ENCODE results near the gene SSH3.

SSH3 gene

GRCh38 chr11:67290801-67291200 lies 12.5 kb upstream of the SSH3 start:
- no peak for DNase-seq (ENCODE audit: low read depth in 2 of 2)

GRCh38 chr11:67291481-67292381 lies 11.6 kb upstream of the SSH3 start:
- DNase-seq (ENCODE audit: low read depth in 2 of 2): no peak

DNA sequence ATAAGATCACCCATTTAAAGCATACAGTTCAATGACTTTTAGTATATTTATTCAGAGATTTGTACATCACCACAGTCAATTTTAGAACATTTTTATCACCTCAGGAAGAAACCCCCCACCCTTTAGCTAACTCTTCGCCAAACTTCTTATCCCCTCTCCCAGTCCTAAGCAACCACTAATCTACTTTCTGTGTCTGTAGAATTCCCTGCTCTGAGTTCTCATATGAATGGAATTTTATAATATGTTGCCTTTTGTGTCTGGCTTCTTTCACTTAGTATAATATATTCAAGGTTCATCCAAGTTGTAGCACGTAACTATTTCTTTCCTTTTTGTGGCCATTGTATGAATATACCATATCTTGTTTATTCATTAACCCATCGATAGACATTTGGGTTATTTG lies 10.7 kb upstream of the SSH3 start:
- no peak for DNase-seq (ENCODE audit: low read depth in 2 of 2)

DNA sequence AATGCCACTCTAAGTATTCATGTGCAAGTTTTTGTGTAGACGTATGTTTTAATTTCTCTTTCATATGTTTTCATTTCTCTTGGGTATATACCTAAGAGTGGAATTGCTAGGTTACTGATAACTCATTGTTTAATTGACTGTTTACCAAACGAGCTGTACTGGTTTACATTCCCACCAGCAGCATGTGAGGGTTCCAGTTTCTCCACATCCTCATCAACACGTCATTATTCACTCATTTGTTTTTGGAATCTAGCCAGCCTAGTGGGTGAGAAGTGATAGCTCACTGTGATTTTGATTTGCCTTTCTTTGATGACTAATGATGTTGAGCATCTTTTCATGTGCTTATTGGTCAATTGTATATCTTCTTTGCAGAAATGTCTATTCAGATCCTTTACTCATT lies 10.2 kb upstream of the SSH3 start:
- no peak for DNase-seq (ENCODE audit: low read depth in 2 of 2)

DNA sequence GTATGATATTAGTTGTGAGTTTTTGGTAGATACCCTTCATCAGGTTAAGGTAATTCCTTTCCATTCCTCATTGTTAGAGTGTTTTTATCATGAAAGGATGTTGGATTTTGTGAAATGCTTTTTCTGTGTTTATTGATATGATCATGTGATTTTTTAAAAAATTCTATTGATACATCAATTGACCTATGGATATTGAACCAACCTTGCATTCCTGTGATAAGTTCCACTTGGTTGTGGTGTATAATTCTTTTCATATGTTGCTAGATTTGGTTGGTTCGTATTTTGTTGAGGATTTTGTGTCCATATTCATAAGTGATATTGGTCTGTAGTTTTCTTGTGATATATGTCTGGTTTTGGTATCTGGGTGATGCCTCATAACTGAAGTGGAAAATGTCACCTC lies 7.5 kb upstream of the SSH3 start:
- DNase-seq (ENCODE audit: low read depth in 2 of 2): no peak

DNA sequence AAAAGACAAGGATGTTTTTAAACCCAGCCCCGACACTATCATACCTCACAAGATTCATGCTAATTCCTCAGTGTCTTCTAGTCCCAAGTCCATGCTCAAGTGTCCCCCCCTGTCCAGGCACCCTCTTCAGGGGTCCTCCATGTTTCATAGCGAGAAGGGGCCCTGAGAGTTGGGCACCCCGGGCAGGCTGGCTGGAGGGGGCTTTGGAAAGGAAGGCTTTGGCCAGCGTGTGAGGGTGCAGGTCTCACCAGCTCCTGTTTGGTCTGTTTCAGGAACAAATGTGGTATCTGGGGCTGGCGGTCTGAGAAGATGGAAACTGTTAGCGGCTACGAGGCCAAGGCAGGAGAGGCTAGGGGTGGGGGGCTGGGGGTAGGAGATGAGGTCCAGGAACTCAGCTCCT lies 4.5 kb upstream of the SSH3 start:
- no peak for DNase-seq (ENCODE audit: low read depth in 2 of 2)

- no peak for DNase-seq (ENCODE audit: low read depth in 2 of 2)
Observed at GRCh38 chr11:67299471-67300191, 3.7 kb upstream of the SSH3 start.

- DNase-seq (ENCODE audit: low read depth in 2 of 2): no peak
Observed at GRCh38 chr11:67300256-67300755, 3.0 kb upstream of the SSH3 start.

DNA sequence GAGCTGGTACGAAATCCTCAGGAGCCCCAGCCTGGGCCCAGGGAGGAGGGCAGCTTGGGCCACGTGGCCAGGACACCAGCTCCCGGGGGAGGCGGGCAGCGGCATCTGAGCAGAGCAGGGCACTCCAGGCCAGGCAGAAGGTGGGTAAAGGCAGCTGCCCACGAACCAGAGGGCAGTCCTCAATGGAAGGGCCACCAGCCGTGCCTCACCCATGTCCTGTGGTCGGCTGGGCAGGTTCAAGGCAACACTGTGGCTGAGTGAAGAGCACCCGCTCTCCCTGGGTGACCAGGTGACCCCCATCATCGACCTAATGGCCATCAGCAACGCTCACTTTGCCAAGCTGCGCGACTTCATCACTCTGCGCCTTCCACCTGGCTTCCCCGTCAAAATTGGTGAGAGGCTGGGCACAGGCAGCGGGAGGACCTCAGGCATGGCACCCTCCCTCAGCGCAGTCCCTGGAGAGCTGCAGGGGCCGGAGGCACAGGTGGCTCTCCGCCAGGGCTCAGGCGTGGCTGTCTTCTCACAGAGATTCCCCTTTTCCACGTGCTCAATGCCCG lies 2.5 kb upstream of the SSH3 start:
- no peak for DNase-seq (ENCODE audit: low read depth in 2 of 2)

GRCh38 chr11:67301313-67301921 lies 1.9 kb upstream of the SSH3 start:
- no peak for DNase-seq (ENCODE audit: low read depth in 2 of 2)

DNA sequence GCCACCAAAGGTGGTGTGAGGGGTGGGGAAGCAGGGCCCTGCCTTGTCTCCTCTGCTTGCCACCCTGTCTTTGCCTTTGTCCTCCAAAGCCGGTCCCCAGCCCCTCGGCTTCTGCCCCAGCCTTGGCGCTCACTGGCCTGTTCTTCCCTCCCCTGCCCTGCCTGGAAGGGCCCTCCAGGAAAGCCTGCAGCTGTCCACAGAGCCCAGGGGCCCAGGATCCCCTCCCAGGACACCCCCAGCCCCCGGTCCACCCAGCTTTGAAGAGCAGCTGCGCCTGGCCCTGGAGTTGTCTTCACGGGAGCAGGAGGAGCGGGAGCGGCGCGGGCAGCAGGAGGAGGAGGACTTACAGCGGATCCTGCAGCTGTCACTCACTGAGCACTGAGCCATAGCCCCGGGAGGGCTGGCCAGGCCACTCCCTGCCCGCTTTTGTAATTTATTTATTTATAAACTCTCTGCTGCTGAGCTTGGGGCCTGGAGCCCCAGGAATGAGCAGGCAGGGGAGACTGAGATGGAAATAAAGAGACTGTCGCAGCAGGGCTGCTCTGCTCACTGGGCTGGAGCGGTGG lies 1.3 kb upstream of the SSH3 start:
- DNase-seq (ENCODE audit: low read depth in 2 of 2): no peak

DNA sequence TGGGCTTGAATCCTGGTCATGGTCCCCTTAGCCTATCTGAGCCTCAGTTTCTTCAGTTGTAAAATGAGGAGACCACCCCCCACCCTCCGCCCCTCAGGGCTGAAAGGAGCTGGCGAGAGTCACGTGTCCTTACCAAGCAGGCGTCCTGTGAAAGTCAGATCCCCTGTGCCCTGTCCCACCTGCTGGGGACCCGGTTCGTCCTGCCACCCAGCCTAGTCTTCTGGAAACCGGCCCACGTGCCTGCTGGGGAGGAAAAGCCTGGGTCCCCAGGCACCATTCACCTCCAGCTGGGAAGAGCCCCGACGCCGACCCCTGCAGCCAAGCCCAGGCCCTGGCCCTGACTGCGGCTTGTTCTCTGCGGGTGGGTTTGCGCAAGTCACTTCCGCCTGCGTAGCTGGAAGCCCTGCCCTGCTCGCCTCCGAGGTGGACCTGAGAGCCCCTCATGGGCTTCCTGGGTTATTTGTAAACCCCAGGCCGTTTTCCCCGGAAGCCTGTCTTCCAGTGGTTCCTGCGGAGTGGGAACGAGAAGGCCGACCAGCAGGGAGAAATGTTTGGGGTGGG lies 679 bp upstream of the SSH3 start:
- DNase-seq (ENCODE audit: low read depth in 2 of 2): no peak

GRCh38 chr11:67303835-67304411 lies 593 bp downstream of the SSH3 start:
- no peak for DNase-seq (ENCODE audit: low read depth in 2 of 2)

DNA sequence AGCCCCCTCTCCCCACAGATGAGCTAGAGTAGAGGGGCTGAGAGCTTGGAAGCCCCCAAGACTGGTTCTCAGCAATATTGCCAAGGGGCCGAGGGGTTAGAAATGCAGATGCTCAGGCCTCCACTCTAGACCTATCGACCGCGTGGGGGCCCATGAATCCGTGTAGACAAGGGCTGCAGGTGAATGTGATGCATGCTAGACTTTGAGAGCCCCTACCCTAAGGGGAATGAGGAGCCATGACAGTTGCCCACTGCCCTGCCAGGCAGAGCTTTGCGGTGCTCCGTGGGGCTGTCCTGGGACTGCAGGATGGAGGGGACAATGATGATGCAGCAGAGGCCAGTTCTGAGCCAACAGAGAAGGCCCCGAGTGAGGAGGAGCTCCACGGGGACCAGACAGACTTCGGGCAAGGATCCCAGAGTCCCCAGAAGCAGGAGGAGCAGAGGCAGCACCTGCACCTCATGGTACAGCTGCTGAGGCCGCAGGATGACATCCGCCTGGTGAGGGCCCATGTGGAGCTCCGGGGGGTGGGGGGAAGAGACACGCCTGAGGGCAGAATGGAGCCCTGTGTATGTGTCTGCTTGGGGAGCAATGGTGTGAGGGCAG lies 1.3 kb downstream of the SSH3 start:
- DNase-seq (ENCODE audit: low read depth in 2 of 2): no peak

DNA sequence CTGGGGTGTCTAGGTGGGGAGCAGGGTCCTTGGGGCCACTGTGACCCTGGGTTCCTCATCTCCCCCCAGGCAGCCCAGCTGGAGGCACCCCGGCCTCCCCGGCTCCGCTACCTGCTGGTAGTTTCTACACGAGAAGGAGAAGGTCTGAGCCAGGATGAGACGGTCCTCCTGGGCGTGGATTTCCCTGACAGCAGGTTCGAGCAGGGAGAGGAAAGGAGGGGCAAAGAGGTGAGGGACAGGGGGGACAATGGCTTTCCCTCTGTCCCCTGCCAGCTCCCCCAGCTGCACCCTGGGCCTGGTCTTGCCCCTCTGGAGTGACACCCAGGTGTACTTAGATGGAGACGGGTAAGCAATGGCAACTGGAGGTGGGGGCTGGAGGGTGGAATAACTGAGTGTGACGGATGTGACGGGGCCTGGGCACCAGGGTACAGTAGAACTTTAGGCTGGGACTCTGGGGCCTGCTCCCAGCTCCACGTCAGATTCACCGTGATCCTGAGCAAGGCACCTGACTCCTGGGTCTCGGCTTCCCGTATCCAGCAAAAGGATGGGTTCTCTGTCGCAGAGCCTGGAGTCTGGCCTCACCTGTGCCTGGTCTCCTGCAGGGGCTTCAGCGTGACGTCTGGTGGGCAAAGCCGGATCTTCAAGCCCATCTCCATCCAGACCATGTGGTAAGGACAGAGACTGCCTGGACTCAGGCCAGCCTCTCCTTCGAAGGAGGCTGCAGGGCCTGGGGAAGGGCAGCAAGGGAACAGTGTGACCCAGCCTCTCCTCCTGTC lies 3.6 kb downstream of the SSH3 start:
- no peak for DNase-seq (ENCODE audit: low read depth in 2 of 2)

GRCh38 chr11:67307545-67308001 lies 4.2 kb downstream of the SSH3 start:
- DNase-seq (ENCODE audit: low read depth in 2 of 2): no peak

- no peak for DNase-seq (ENCODE audit: low read depth in 2 of 2)
Observed at GRCh38 chr11:67308031-67308866, 4.9 kb downstream of the SSH3 start.

DNA sequence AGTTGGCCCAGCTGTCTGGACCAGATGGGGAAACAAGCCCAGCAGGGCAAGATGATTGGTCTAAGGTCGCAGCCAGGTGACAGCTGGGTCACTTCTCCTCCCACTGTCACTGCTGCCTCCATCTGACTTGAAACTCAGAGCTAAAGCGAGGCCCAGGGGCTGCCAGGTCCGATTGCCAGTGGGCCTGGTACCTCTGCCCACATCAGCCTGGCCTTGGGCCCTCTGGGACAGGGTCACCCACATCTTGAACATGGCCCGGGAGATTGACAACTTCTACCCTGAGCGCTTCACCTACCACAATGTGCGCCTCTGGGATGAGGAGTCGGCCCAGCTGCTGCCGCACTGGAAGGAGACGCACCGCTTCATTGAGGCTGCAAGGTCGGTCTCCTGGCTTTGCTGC lies 5.8 kb downstream of the SSH3 start:
- DNase-seq (ENCODE audit: low read depth in 2 of 2): no peak

DNA sequence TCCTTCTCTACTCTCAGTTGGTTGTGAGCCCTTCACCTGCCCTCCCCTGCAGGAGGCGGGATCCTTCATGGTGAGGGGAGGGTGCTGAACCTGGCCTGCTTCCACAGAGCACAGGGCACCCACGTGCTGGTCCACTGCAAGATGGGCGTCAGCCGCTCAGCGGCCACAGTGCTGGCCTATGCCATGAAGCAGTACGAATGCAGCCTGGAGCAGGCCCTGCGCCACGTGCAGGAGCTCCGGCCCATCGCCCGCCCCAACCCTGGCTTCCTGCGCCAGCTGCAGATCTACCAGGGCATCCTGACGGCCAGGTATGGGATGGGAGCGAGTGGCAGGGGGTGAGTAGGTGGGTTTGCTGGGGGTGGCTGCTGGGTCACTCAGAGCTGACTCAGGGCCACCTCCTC lies 6.3 kb downstream of the SSH3 start:
- DNase-seq (ENCODE audit: low read depth in 2 of 2): no peak
